Measurements from ENCODE around the gene RAPGEF5.

The RAPGEF5 gene

GRCh38 chr7:22358820-22359697 lies 2.1 kb upstream of the RAPGEF5 start:
- no peak overlapping the region for H3K4me3 ChIP-seq (ENCODE audit: low read depth, low read length)
- TF ChIP-seq CTCF (IDR thresholded peaks at IDR 0.05; ENCODE audit: low read depth, low read length, missing control alignments): no peak
- DNase-seq (ENCODE audit: low read depth): no peak

- no peak for DNase-seq (ENCODE audit: low read depth)
- H3K4me3 ChIP-seq (ENCODE audit: low read depth, low read length): peak overlapping the region; percentile 91
Measured at GRCh38 chr7:22357311-22358175, 589 bp upstream of the RAPGEF5 start.

GRCh38 chr7:22356010-22356691 lies 803 bp downstream of the RAPGEF5 start:
- DNase-seq (ENCODE audit: low read depth): no peak
- peak overlapping the region; percentile 91 for H3K4me3 ChIP-seq (ENCODE audit: low read depth, low read length)
- no peak for TF ChIP-seq CTCF (IDR thresholded peaks at IDR 0.05; ENCODE audit: low read depth, low read length, missing control alignments)

More at GRCh38 chr7:22357311-22358175, 589 bp upstream of the RAPGEF5 start:
- no peak for TF ChIP-seq CTCF (IDR thresholded peaks at IDR 0.05; ENCODE audit: low read depth, low read length, missing control alignments)

- peak overlapping the region; percentile 91 for H3K4me3 ChIP-seq (ENCODE audit: low read depth, low read length)
- DNase-seq (ENCODE audit: low read depth): no peak
- no peak for TF ChIP-seq CTCF (IDR thresholded peaks at IDR 0.05; ENCODE audit: low read depth, low read length, missing control alignments)
Measured at GRCh38 chr7:22355620-22356009, 1.3 kb downstream of the RAPGEF5 start.

- H3K4me3 ChIP-seq (ENCODE audit: low read depth, low read length): no peak overlapping the region
- no peak for DNase-seq (ENCODE audit: low read depth)
- TF ChIP-seq CTCF (IDR thresholded peaks at IDR 0.05; ENCODE audit: low read depth, low read length, missing control alignments): no peak
Measured at GRCh38 chr7:22354462-22354861, 2.5 kb downstream of the RAPGEF5 start.

GRCh38 chr7:22352887-22353286 lies 4.1 kb downstream of the RAPGEF5 start:
- no peak for TF ChIP-seq CTCF (IDR thresholded peaks at IDR 0.05; ENCODE audit: low read depth, low read length, missing control alignments)
- H3K4me3 ChIP-seq (ENCODE audit: low read depth, low read length): no peak overlapping the region
- DNase-seq (ENCODE audit: low read depth): no peak
